Uterus (tissue), 4 donors: Measurements from ENCODE around the gene NOS1AP. TPM values are rescaled to one million over a fixed set of nuclear protein-coding genes. Genes with fewer than 3 reads are reported as not detected.
"Not testable (repeated sequence)": the region's sequence is repeated elsewhere in the genome, so short reads cannot be mapped to it uniquely, and the experiment has no call there.

ENCODE experiments used
- DNase-seq, 2 donors: peaks; one replicate each; pipeline ENCODE4 v3.0.0-alpha.2; 2019 to 2020
- H3K27ac ChIP-seq, 2 donors: fragments of 200-600 bp; sonication (generic); 1 replicate in 1 of 2; 2 replicates in 1 of 2; pipeline ENCODE4 v1.5.1; 2016 to 2018
- H3K27me3 ChIP-seq, 2 donors: fragments of 200-600 bp; sonication (generic); one replicate each; pipeline ENCODE4 v1.5.1; 2018 to 2019; ENCODE audit warnings: control low read depth in 1 of 2
- H3K36me3 ChIP-seq, 2 donors: fragments of 200-600 bp; sonication (generic); one replicate each; pipeline ENCODE4 v1.5.1; 2019; ENCODE audit warnings: control low read depth in 1 of 2
- H3K4me1 ChIP-seq, 2 donors: fragments of 200-600 bp; sonication (generic); one replicate each; pipeline ENCODE4 v1.5.1; 2018 to 2019; ENCODE audit warnings: control low read depth in 1 of 2
- H3K4me3 ChIP-seq, 2 donors: fragments of 200-600 bp; sonication (generic); 1 replicate in 1 of 2; 2 replicates in 1 of 2; pipeline ENCODE4 v1.5.1; 2018 to 2019; ENCODE audit warnings: mild to moderate bottlenecking in 1 of 2
- H3K9me3 ChIP-seq, 2 donors: fragments of 200-600 bp; sonication (generic); one replicate each; pipeline ENCODE4 v1.5.1; 2019; ENCODE audit warnings: control low read depth in 1 of 2
- CTCF ChIP-seq, 4 experiments: fragments of 200-600 bp in 2 of 4; fragments of 450-650 bp in 2 of 4; sonication (generic) in 2 of 4; IDR thresholded peaks; one replicate each; pipeline ENCODE4 v1.5.1; 2016 to 2019; ENCODE audit warnings: antibody characterized with exemption in 4 of 4, mild to moderate bottlenecking in 2 of 4, moderate library complexity in 1 of 4
- POLR2A ChIP-seq, 2 donors: fragments of 450-650 bp; IDR thresholded peaks; one replicate each; pipeline ENCODE4 v1.6.1; 2016; ENCODE audit warnings: antibody characterized with exemption in 2 of 2, mild to moderate bottlenecking in 1 of 2, moderate library complexity in 1 of 2
- intact Hi-C: fragments of 100-400 bp; cut with DNase I; formaldehyde crosslinking; loops from one replicate; pipeline ENCODE4 v1.15.1; 2023; ENCODE audit warnings: low total_unique reads
- total RNA-seq, 4 donors: library from RNA; depleted of rRNA in 3 of 4; stranded (reverse); fragments of >200 nt in 3 of 4; gene quantifications; one replicate each; pipeline versions ENCODE4 v1.1.0 to v1.2.4, GENCODE V29; 2014 to 2023
- donor health status: DM: yes; HTN: yes; CAD: no.

Gene NOS1AP
- total RNA-seq, 4 donors from 2014 or later: under 0.01 to 5.3 (median 1.9) TPM; not detected in 1

- no peak for DNase-seq
- intact Hi-C loops: no loop called here
Measured at GRCh38 chr1:162077648-162078299, 8.3 kb downstream of the NOS1AP start.

GRCh38 chr1:162079030-162079429, 9.5 kb downstream of the NOS1AP start:
- no peaks in the 10 kb centered on the region for H3K9me3 ChIP-seq
- no peak overlapping the region for H3K4me3 ChIP-seq
- DNase-seq: no peak
- no peak overlapping the region for H3K27ac ChIP-seq
- intact Hi-C loops: no loop called here
- TF ChIP-seq POLR2A (IDR thresholded peaks at IDR 0.05): no peak
- no peak for TF ChIP-seq CTCF (IDR thresholded peaks at IDR 0.05)
- no peaks in the 10 kb centered on the region for H3K4me1 ChIP-seq
- no peaks in the 10 kb centered on the region for H3K27me3 ChIP-seq
- H3K36me3 ChIP-seq: no peaks in the 10 kb centered on the region

More at GRCh38 chr1:162077648-162078299, 8.3 kb downstream of the NOS1AP start:
- Histone ChIP-seq H3K4me3 (no peak overlapping the region), H3K4me1 (no peaks in the 10 kb centered on the region), H3K27ac (no peak overlapping the region), H3K9me3 (no peaks in the 10 kb centered on the region), H3K36me3 (no peaks in the 10 kb centered on the region), H3K27me3 (no peaks in the 10 kb centered on the region)
- TF ChIP-seq POLR2A (IDR thresholded peaks at IDR 0.05): no peak
- no peak for TF ChIP-seq CTCF (IDR thresholded peaks at IDR 0.05)

- intact Hi-C loops: no loop called here
- Histone ChIP-seq H3K36me3 (no peaks in the 10 kb centered on the region), H3K27me3 (no peaks in the 10 kb centered on the region), H3K4me1 (no peaks in the 10 kb centered on the region), H3K4me3 (no peak overlapping the region), H3K27ac (no peak overlapping the region), H3K9me3 (no peaks in the 10 kb centered on the region)
- no peak for DNase-seq
- TF ChIP-seq CTCF (IDR thresholded peaks at IDR 0.05): no peak
- TF ChIP-seq POLR2A (IDR thresholded peaks at IDR 0.05): no peak
Measured at GRCh38 chr1:162080472-162081015, 11.1 kb downstream of the NOS1AP start.

GRCh38 chr1:162081316-162081715, 11.8 kb downstream of the NOS1AP start:
- no peak for DNase-seq
- no peak for TF ChIP-seq CTCF (IDR thresholded peaks at IDR 0.05)
- no peak for TF ChIP-seq POLR2A (IDR thresholded peaks at IDR 0.05)
- Histone ChIP-seq H3K36me3 (no peaks in the 10 kb centered on the region), H3K9me3 (no peaks in the 10 kb centered on the region), H3K4me1 (no peaks in the 10 kb centered on the region), H3K27me3 (no peaks in the 10 kb centered on the region), H3K27ac (no peak overlapping the region), H3K4me3 (no peak overlapping the region)
- intact Hi-C loops: no loop called here

GRCh38 chr1:162082080-162082479, 12.6 kb downstream of the NOS1AP start:
- H3K9me3 ChIP-seq, H3K36me3 ChIP-seq, H3K4me1 ChIP-seq, H3K4me3 ChIP-seq, H3K27ac ChIP-seq, DNase-seq, H3K27me3 ChIP-seq, intact Hi-C loops: not testable (repeated sequence)
